H9 (cell line): ENCODE data around the gene RIPPLY2. TPM values are rescaled to one million over a fixed set of nuclear protein-coding genes. Genes with fewer than 3 reads are reported as not detected.

ENCODE experiments used
- DNase-seq: peaks from one replicate; pipeline ENCODE4 v3.0.0-alpha.2; 2017
- H2AFZ ChIP-seq: one replicate; pipeline ENCODE4 v1.6.1; 2013; ENCODE audit warnings: mild to moderate bottlenecking, low read length, control low read depth, moderate library complexity
- H2AK5ac ChIP-seq: 2 replicates; pipeline ENCODE4 v1.6.1; 2013; ENCODE audit warnings: low read length, control low read depth, mixed read lengths; ENCODE audit not compliant: insufficient read length
- H2BK120ac ChIP-seq: one replicate; pipeline ENCODE4 v1.6.1; 2013; ENCODE audit warnings: low read depth, mild to moderate bottlenecking, low read length, control low read depth, inconsistent platforms; ENCODE audit not compliant: poor library complexity, severe bottlenecking
- H2BK12ac ChIP-seq: 2 replicates; pipeline ENCODE4 v1.6.1; 2013; ENCODE audit warnings: low read length, control low read depth, mixed read lengths, low read depth; ENCODE audit not compliant: insufficient read length
- H2BK15ac ChIP-seq: 2 replicates; pipeline ENCODE4 v1.6.1; 2013; ENCODE audit warnings: low read depth, low read length, control low read depth
- H2BK20ac ChIP-seq: one replicate; pipeline ENCODE4 v1.6.1; 2013; ENCODE audit warnings: low read depth, mild to moderate bottlenecking, low read length, control low read depth, inconsistent platforms; ENCODE audit not compliant: poor library complexity, severe bottlenecking
- H2BK5ac ChIP-seq: 2 replicates; pipeline ENCODE4 v1.6.1; 2013; ENCODE audit warnings: low read length, control low read depth, mixed read lengths; ENCODE audit not compliant: insufficient read length
- H3K14ac ChIP-seq: 2 replicates; pipeline ENCODE4 v1.6.1; 2013; ENCODE audit warnings: low read length, control low read depth; ENCODE audit not compliant: insufficient read depth
- H3K18ac ChIP-seq: 2 replicates; pipeline ENCODE4 v1.6.1; 2013; ENCODE audit warnings: low read depth, mild to moderate bottlenecking, mixed read lengths, low read length, control low read depth; ENCODE audit not compliant: insufficient read length
- H3K23ac ChIP-seq: 2 replicates; pipeline ENCODE4 v1.6.1; 2013; ENCODE audit warnings: low read length, control low read depth, mixed read lengths, low read depth; ENCODE audit not compliant: insufficient read length
- H3K23me2 ChIP-seq: 2 replicates; pipeline ENCODE4 v1.6.1; 2013; ENCODE audit warnings: low read depth, mild to moderate bottlenecking, mixed read lengths, low read length, control low read depth; ENCODE audit not compliant: insufficient read length, poor library complexity, severe bottlenecking
- H3K27ac ChIP-seq: 2 replicates; pipeline ENCODE4 v1.5.1; 2013; ENCODE audit warnings: low read length, control low read depth, mixed read lengths, low read depth; ENCODE audit not compliant: insufficient read length
- H3K27me3 ChIP-seq: 2 replicates; pipeline ENCODE4 v1.6.1; 2013; ENCODE audit warnings: low read length, control low read depth, inconsistent platforms; ENCODE audit not compliant: insufficient read depth
- H3K4ac ChIP-seq: 2 replicates; pipeline ENCODE4 v1.6.1; 2013; ENCODE audit warnings: low read depth, mild to moderate bottlenecking, control low read depth, inconsistent platforms, low read length, moderate library complexity
- H3K4me1 ChIP-seq: 2 replicates; pipeline ENCODE4 v1.6.1; 2013; ENCODE audit warnings: low read length, control low read depth, inconsistent platforms; ENCODE audit not compliant: insufficient read depth
- H3K4me2 ChIP-seq: 2 replicates; pipeline ENCODE4 v1.6.1; 2013; ENCODE audit warnings: low read length, control low read depth, mixed read lengths; ENCODE audit not compliant: insufficient read length, insufficient read depth
- H3K56ac ChIP-seq: 2 replicates; pipeline ENCODE4 v1.6.1; 2013; ENCODE audit warnings: low read depth, mild to moderate bottlenecking, mixed read lengths, low read length, control low read depth; ENCODE audit not compliant: insufficient read length
- H3K79me1 ChIP-seq: 2 replicates; pipeline ENCODE4 v1.6.1; 2013; ENCODE audit warnings: low read depth, mild to moderate bottlenecking, moderate library complexity, low read length, control low read depth, inconsistent platforms; ENCODE audit not compliant: insufficient read depth, poor library complexity, severe bottlenecking
- H3K79me2 ChIP-seq: 2 replicates; pipeline ENCODE4 v1.6.1; 2013; ENCODE audit warnings: low read length, control low read depth, inconsistent platforms; ENCODE audit not compliant: insufficient read depth
- H3K9ac ChIP-seq: 2 replicates; pipeline ENCODE4 v1.6.1; 2013; ENCODE audit warnings: low read length, control low read depth, mixed read lengths; ENCODE audit not compliant: insufficient read length; ENCODE audit errors: extremely low read depth
- H3K9me3 ChIP-seq: one replicate; pipeline ENCODE4 v1.6.1; 2013; ENCODE audit warnings: low read depth, low read length, inconsistent platforms; ENCODE audit not compliant: control insufficient read depth
- H3T11ph ChIP-seq: one replicate; pipeline ENCODE4 v1.6.1; 2013; ENCODE audit warnings: mild to moderate bottlenecking, low read length, control low read depth, inconsistent platforms
- H4K20me1 ChIP-seq: one replicate; pipeline ENCODE4 v1.6.1; 2013; ENCODE audit not compliant: control insufficient read depth, insufficient read length, insufficient read depth
- H4K5ac ChIP-seq: 2 replicates; pipeline ENCODE4 v1.6.1; 2013; ENCODE audit warnings: low read depth, mild to moderate bottlenecking, mixed read lengths, low read length, control low read depth; ENCODE audit not compliant: insufficient read length
- H4K8ac ChIP-seq: replicated peaks from 2 replicates; pipeline ENCODE4 v1.6.1; 2013; ENCODE audit warnings: low read length, control low read depth, mixed read lengths, low read depth; ENCODE audit not compliant: insufficient read length
- H4K91ac ChIP-seq: 2 replicates; pipeline ENCODE4 v1.6.1; 2013; ENCODE audit warnings: low read depth, mild to moderate bottlenecking, moderate library complexity, mixed read lengths, low read length, control low read depth; ENCODE audit not compliant: insufficient read length
- H3K27ac Mint-ChIP-seq, 3 experiments: 2 replicates in 2 of 3; 3 replicates in 1 of 3; pipeline ENCODE4 v1.8.0; 2020 to 2021; ENCODE audit warnings: mixed read lengths in 3 of 3, mild to moderate bottlenecking in 1 of 3, moderate library complexity in 1 of 3
- H3K27me3 Mint-ChIP-seq: 2 replicates; pipeline ENCODE4 v1.8.0; 2021; ENCODE audit warnings: low read depth, mild to moderate bottlenecking, moderate library complexity, mixed read lengths
- H3K36me3 Mint-ChIP-seq, 3 experiments: 2 replicates in 2 of 3; 3 replicates in 1 of 3; pipeline ENCODE4 v1.8.0; 2020 to 2021; ENCODE audit warnings: low read depth in 3 of 3, mixed read lengths in 3 of 3; ENCODE audit not compliant: insufficient read depth in 1 of 3
- H3K4me1 Mint-ChIP-seq, 2 experiments: 2 replicates each; pipeline ENCODE4 v1.8.0; 2020; ENCODE audit warnings: mixed read lengths in 2 of 2
- H3K4me3 Mint-ChIP-seq, 2 experiments: 2 replicates in 1 of 2; 3 replicates in 1 of 2; pipeline ENCODE4 v1.8.0; 2020 to 2021; ENCODE audit warnings: mild to moderate bottlenecking in 2 of 2, mixed read lengths in 2 of 2, moderate library complexity in 1 of 2
- H3K9me3 Mint-ChIP-seq, 2 experiments: 2 replicates in 1 of 2; 3 replicates in 1 of 2; pipeline ENCODE4 v1.8.0; 2020; ENCODE audit warnings: mild to moderate bottlenecking in 2 of 2, mixed read lengths in 2 of 2, moderate library complexity in 1 of 2
- CTCF ChIP-seq: fragments of 200-600 bp; sonication (generic); conservative IDR thresholded peaks from 3 replicates; pipeline ENCODE4 v1.8.0; 2021; ENCODE audit warnings: antibody characterized with exemption, mild to moderate bottlenecking
- WGBS: extraction: QIAGEN DNeasy Blood & Tissue Kit; methylation state at CpG from one replicate; pipeline ENCODE4 v1.1.7; 2013; ENCODE audit warnings: missing lambda C conversion rate, low lambda C conversion rate, mixed read lengths; ENCODE audit not compliant: insufficient read length; ENCODE audit errors: extremely low coverage; 5-methylcytosine and 5-hydroxymethylcytosine counted together
- total RNA-seq: library from RNA; stranded (reverse); gene quantifications from 2 replicates; pipeline ENCODE4 v1.2.1, GENCODE V29; 2021

The RIPPLY2 gene
- total RNA-seq, 1 experiment from 2014 or later: 0.90 TPM

DNA sequence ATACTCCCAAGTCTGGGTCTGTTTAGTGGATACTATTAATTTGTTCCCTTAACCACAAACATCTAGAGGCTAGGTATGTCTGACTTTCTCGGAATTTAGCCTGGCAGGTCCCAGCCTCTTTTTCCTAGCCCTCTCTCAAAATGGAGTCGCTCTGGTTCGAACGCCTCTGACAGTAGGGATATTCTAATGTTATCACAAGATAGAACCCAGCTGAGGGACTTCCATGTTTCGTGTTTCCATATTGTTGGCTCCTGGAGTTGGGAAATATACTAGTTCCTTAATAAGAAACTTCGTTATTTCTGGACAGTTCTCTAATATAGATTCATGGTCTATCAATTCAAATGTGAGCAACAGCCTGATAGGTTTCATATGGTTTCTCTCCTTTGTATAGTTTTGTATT is 22.7 kb downstream of the RIPPLY2 start:
- Histone ChIP-seq H2BK15ac (no peak overlapping the region), H3K79me1 (no peaks in the 10 kb centered on the region), H3K23ac (no peak overlapping the region), H3K4ac (no peak overlapping the region), H3K23me2 (no peaks in the 10 kb centered on the region), H4K8ac (no peak overlapping the region), H3K56ac (no peak overlapping the region), H2BK5ac (no peak overlapping the region), H3K27me3 (no peaks in the 10 kb centered on the region), H4K91ac (no peak overlapping the region), H2BK120ac (no peak overlapping the region), H3K9me3 (no peaks in the 10 kb centered on the region), H4K20me1 (no peaks in the 10 kb centered on the region), H2AFZ (no peak overlapping the region), H2BK20ac (no peak overlapping the region), H2AK5ac (no peak overlapping the region), H3K14ac (no peak overlapping the region), H3K9ac (no peak overlapping the region), H3K4me2 (no peak overlapping the region), H3K27ac (no peak overlapping the region), H3K79me2 (no peaks in the 10 kb centered on the region), H4K5ac (no peak overlapping the region), H2BK12ac (no peak overlapping the region), H3K18ac (no peak overlapping the region), H3K4me1 (no peaks in the 10 kb centered on the region), H3T11ph (no peak overlapping the region)
- no peaks in the 10 kb centered on the region for H3K27me3 Mint-ChIP-seq
- DNase-seq: no peak
- H3K9me3 Mint-ChIP-seq: no peaks in the 10 kb centered on the region
- no CpG with 5 or more reads among the region's 6 CpGs for WGBS
- H3K27ac Mint-ChIP-seq: no peak overlapping the region
- peaks cover 0 to 4% (median 2%) of the 10 kb centered on the region in 3 experiments; a peak in 2 of 7 replicates for H3K36me3 Mint-ChIP-seq
- H3K4me3 Mint-ChIP-seq: no peak overlapping the region
- TF ChIP-seq CTCF: no peak
- peaks cover 19 to 25% of the 10 kb centered on the region in 2 experiments for H3K4me1 Mint-ChIP-seq
